Cardiac muscle cell (in vitro differentiated cells and primary cell): ENCODE measurements around the gene RMND1. TPM values are rescaled to one million over a fixed set of nuclear protein-coding genes. Genes with fewer than 3 reads are reported as not detected.
"Not testable (repeated sequence)": the region's sequence is repeated elsewhere in the genome, so short reads cannot be mapped to it uniquely, and the experiment has no call there.

Experiments used
- DNase-seq, 2 donors: peaks; one replicate each; pipeline versions ENCODE4 v3.0.0 to v3.0.0-alpha.2; 2010 to 2017; ENCODE audit warnings: low read depth in 1 of 2, low spot score in 1 of 2
- H3K27ac ChIP-seq: fragments of 200-600 bp; sonication (generic); 2 replicates; pipeline ENCODE4 v1.5.1; 2016
- H3K27me3 ChIP-seq: fragments of 200-600 bp; sonication (generic); 2 replicates; pipeline ENCODE4 v1.6.0; 2016; ENCODE audit warnings: control low read depth
- H3K36me3 ChIP-seq: fragments of 200-600 bp; sonication (generic); 2 replicates; pipeline ENCODE4 v1.5.1; 2016; ENCODE audit warnings: control low read depth
- H3K4me1 ChIP-seq: fragments of 200-600 bp; sonication (generic); 2 replicates; pipeline ENCODE4 v1.8.1; 2017; ENCODE audit warnings: low read depth, mild to moderate bottlenecking, mixed run types
- H3K4me3 ChIP-seq: fragments of 200-600 bp; sonication (generic); 2 replicates; pipeline ENCODE4 v1.5.1; 2016; ENCODE audit warnings: mild to moderate bottlenecking
- H3K9me3 ChIP-seq: fragments of 200-600 bp; sonication (generic); 2 replicates; pipeline ENCODE4 v1.5.1; 2017; ENCODE audit warnings: low read depth, mild to moderate bottlenecking, control low read depth
- CTCF ChIP-seq: IDR thresholded peaks from 2 replicates; pipeline ENCODE4 v1.5.1; 2012; ENCODE audit warnings: low read depth, mild to moderate bottlenecking, low read length
- polyA plus RNA-seq: library from polyadenylated mRNA; unstranded; fragments of >200 nt; fragmentation: Nextera tagmentation; extraction: Ambion mirVana; gene quantifications from 2 replicates; pipeline ENCODE4 v1.2.1, GENCODE V29; 2016
- total RNA-seq: library from RNA; depleted of rRNA; stranded (reverse); fragments of >200 nt; gene quantifications from 2 replicates; pipeline ENCODE4 v1.2.3, GENCODE V29; 2016

The RMND1 gene
- total and polyA plus RNA-seq, 2 experiments from 2014 or later, result 17.2 to 19.3 TPM

DNA sequence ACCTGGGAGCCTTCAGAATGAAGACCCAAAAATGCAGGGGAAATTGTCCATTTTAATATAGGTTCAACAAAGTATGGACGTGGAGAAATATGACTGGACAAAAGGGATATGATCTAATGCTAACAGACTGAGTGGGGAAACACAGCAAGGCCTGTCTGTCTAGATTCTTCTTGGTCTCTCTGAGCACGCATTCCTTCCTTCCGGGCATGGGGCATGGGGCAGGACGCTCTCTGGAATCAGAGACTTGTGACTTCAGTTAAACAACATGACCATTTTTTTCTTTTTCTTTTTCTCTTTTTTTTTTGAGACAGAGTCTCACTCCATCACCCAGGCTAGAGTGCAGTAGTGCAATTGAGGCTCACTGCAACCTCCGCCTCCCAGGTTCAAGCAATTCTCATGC, 92.4 kb downstream of the RMND1 start:
- Histone ChIP-seq H3K9me3 (no peaks in the 10 kb centered on the region), H3K4me3 (no peak overlapping the region), H3K27me3 (no peaks in the 10 kb centered on the region), H3K4me1 (no peaks in the 10 kb centered on the region), H3K36me3 (peaks cover 5% of the 10 kb centered on the region), H3K27ac (no peak overlapping the region)
- no peak for TF ChIP-seq CTCF
- no peak for DNase-seq

DNA sequence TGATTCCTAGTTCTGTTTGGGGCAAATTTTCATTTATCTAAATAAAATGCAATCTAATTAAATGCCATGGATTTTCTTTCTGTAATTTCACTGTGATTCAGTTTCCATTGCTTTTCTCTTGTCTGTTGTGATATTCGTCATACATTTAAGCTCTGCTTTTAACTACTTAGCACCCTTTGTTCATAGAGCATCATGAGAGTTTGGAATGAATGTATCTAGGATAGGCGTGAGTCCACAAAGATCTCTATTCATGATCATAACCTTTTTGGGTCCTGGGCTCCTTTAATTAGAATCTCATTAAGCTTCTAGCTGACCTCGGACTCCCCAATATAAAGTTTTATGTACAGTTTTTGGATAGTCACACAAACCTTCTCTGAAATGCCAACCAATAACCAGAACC, 93.5 kb downstream of the RMND1 start:
- Histone ChIP-seq H3K27ac (no peak overlapping the region), H3K9me3 (no peaks in the 10 kb centered on the region), H3K36me3 (no peaks in the 10 kb centered on the region), H3K4me3 (no peak overlapping the region), H3K27me3 (no peaks in the 10 kb centered on the region), H3K4me1 (no peaks in the 10 kb centered on the region)
- no peak for DNase-seq
- no peak for TF ChIP-seq CTCF

DNA sequence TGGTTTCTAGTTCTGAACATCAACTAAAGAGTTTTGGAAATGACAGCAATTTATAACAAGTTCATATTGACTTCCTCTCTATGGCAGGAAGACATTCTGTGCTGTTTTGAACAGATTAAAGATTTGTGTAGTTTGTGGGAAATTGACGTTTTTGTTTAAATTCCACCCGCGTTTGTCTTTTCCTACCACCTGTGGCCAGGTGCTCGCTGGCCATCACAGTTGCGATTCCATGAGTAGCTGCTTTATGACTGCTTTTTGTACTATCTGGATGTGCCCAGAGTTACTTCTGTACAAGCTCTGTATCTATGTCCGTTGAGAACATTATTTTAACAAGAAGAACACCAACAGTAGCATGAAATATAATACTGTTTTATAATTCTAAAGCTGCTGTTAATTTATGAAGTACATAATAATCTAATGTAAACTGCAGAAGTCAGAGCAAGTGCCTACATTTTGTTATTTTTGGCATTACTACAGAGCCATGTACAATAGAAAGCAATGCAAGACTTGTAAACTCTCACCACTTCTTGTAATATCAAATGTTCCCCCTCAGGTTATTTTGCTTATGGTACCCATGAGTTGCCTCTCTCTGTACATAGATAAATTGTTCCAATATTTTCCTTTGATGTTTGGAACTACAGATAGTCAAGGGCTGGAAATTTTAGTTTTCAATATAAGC, 94.0 kb downstream of the RMND1 start:
- H3K27ac ChIP-seq, result no peak overlapping the region
- DNase-seq, result no peak
- no peak overlapping the region for H3K4me3 ChIP-seq
- no peaks in the 10 kb centered on the region for H3K9me3 ChIP-seq
- no peaks in the 10 kb centered on the region for H3K4me1 ChIP-seq
- no peaks in the 10 kb centered on the region for H3K36me3 ChIP-seq
- H3K27me3 ChIP-seq, result no peaks in the 10 kb centered on the region
- TF ChIP-seq CTCF, result no peak

DNA sequence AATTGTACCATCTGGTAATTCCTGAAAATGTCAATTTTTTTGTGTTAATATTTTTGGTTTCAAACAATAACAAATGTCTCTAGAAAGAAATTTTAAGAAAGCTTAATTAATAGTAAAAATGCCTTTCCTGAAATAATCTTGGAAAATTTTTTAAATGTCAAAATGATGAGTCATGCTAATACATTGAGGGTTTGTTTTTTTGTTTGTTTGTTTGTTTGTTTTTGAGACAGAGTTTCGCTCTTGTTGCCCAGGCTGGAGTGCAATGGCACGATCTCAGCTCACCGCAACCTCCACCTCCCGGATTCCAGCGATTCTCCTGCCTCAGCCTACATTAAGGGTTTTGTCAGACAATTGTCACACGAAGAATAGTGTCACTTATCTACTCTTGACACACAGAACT, 94.9 kb downstream of the RMND1 start:
- H3K4me3 ChIP-seq, H3K36me3 ChIP-seq, H3K27me3 ChIP-seq, H3K27ac ChIP-seq, H3K4me1 ChIP-seq, DNase-seq, H3K9me3 ChIP-seq: not testable (repeated sequence)

Other genes with a start within 250 kb of the RMND1 start
- gene AKAP12, start 212.2 kb downstream of the RMND1 start, total RNA-seq, result 44.4 and 84.9 TPM in 2 replicates
- gene AKAP12, start 212.2 kb downstream of the RMND1 start, polyA plus RNA-seq, result 66.5 and 81.7 TPM in 2 replicates
- 7.7 and 9.9 TPM in 2 replicates for gene ZBTB2, start 60.6 kb downstream of the RMND1 start, total RNA-seq
- 5.6 and 9.6 TPM in 2 replicates for gene ZBTB2, start 60.6 kb downstream of the RMND1 start, polyA plus RNA-seq
- 0.03 and 0.14 TPM in 2 replicates for gene CCDC170, start 41.9 kb upstream of the RMND1 start, total RNA-seq
- not detected in 2 replicates for gene CCDC170, start 41.9 kb upstream of the RMND1 start, polyA plus RNA-seq